Brain microvascular endothelial cell (primary cell): Measurements from ENCODE around the gene ADPRHL1.

Experiments used
- DNase-seq: peaks from one replicate; pipeline ENCODE4 v3.0.0-alpha.2; 2020
- H3K27ac ChIP-seq: fragments of 250-450 bp; sonication (Bioruptor Pico); 2 replicates; pipeline ENCODE4 v1.5.1; 2020; ENCODE audit warnings: mild to moderate bottlenecking, moderate library complexity
- H3K27me3 ChIP-seq: fragments of 250-450 bp; sonication (Bioruptor Pico); replicated peaks from 2 replicates; pipeline ENCODE4 v1.5.1; 2020; ENCODE audit warnings: mild to moderate bottlenecking
- H3K36me3 ChIP-seq: fragments of 250-450 bp; sonication (Bioruptor Pico); replicated peaks from 2 replicates; pipeline ENCODE4 v1.5.1; 2020; ENCODE audit warnings: mild to moderate bottlenecking
- H3K4me3 ChIP-seq: 2 replicates; pipeline ENCODE4 v1.5.1; 2011; ENCODE audit warnings: low read depth, mild to moderate bottlenecking, control low read depth, low read length, moderate library complexity
- in situ Hi-C: cut with HindIII; loops from 2 replicates; pipeline ENCODE4 v1.10.0; 2017; ENCODE audit warnings: low sequenced_read_pairs, low pct_ligation_motif_present
- TF ChIP-seq, protein P1 (sequence below): IDR thresholded peaks from 2 replicates; pipeline ENCODE4 v1.5.1; 2011; ENCODE audit warnings: low read depth, mild to moderate bottlenecking, moderate library complexity, low read length, control low read depth, inconsistent platforms; ENCODE audit errors: missing control alignments

The ADPRHL1 gene

DNA sequence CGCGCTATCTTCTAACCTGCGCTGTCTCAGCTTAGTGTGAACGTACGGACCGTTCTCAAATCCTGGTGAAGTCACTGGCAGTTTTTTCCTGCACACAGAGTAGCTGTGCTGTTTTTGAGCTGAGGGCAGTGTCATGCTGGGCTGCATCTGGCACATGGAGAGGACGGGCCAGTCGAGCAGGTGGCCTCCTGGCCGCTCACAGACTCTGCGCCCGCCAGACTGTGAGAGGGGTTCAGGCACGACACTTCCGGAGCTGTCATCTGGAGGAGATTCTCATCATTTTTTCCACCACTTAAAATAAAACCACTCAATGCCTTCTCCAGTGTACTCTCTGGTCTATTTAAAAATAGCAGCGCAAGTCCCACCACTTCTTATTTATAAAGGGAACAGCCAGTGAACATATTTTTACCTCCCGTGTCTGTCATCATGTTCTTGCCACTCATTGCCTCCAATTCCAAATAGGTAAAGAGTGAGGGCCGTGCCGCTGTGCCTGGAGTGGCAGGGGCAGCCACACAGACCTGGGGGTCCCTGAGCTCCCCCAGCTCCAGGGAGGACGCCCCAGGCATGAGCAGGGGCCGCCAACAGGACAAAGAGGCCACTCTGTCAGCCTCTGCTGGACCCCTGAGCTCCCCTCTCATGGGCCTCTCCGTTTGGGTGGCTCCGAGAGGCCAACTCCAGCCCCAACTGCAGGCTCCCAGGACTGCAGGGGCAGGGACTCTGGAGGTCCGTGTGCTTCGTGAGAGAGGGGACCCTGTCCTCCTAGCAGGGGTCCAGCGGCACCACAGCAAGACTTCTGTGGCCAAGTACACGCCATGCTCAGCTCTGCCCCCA lies 52.5 kb downstream of the ADPRHL1 start:
- DNase-seq: no peak
- in situ Hi-C loops: no loop called here
- no peak overlapping the region for H3K4me3 ChIP-seq
- no peaks in the 10 kb centered on the region for H3K27me3 ChIP-seq
- H3K27ac ChIP-seq: no peak overlapping the region
- TF ChIP-seq, protein P1, sequence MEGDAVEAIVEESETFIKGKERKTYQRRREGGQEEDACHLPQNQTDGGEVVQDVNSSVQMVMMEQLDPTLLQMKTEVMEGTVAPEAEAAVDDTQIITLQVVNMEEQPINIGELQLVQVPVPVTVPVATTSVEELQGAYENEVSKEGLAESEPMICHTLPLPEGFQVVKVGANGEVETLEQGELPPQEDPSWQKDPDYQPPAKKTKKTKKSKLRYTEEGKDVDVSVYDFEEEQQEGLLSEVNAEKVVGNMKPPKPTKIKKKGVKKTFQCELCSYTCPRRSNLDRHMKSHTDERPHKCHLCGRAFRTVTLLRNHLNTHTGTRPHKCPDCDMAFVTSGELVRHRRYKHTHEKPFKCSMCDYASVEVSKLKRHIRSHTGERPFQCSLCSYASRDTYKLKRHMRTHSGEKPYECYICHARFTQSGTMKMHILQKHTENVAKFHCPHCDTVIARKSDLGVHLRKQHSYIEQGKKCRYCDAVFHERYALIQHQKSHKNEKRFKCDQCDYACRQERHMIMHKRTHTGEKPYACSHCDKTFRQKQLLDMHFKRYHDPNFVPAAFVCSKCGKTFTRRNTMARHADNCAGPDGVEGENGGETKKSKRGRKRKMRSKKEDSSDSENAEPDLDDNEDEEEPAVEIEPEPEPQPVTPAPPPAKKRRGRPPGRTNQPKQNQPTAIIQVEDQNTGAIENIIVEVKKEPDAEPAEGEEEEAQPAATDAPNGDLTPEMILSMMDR: no peak
- H3K36me3 ChIP-seq: no peaks in the 10 kb centered on the region

DNA sequence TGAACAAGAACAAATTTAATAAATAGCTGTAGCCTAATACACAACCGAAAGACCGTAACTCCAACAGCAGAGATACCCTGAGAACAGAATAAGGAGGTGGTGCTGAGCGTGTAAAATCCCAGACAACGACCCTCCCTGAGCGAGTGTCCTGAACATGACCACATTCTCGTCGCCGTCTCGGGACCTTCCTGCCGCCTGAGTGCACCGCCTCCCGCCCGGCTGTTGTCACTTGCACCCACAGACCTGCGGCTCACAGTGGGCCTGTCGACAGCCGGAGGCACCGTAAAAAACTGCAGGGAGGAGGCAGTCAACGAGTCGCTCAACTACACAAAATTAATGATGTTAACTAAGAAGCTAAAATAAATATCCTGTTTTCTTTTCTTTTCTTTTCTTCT lies 53.5 kb downstream of the ADPRHL1 start:
- no peak for DNase-seq
- TF ChIP-seq, protein P1: no peak
- no peak overlapping the region for H3K4me3 ChIP-seq
- H3K36me3 ChIP-seq: no peaks in the 10 kb centered on the region
- no peaks in the 10 kb centered on the region for H3K27me3 ChIP-seq
- in situ Hi-C loops: no loop called here
- H3K27ac ChIP-seq: no peak overlapping the region

DNA sequence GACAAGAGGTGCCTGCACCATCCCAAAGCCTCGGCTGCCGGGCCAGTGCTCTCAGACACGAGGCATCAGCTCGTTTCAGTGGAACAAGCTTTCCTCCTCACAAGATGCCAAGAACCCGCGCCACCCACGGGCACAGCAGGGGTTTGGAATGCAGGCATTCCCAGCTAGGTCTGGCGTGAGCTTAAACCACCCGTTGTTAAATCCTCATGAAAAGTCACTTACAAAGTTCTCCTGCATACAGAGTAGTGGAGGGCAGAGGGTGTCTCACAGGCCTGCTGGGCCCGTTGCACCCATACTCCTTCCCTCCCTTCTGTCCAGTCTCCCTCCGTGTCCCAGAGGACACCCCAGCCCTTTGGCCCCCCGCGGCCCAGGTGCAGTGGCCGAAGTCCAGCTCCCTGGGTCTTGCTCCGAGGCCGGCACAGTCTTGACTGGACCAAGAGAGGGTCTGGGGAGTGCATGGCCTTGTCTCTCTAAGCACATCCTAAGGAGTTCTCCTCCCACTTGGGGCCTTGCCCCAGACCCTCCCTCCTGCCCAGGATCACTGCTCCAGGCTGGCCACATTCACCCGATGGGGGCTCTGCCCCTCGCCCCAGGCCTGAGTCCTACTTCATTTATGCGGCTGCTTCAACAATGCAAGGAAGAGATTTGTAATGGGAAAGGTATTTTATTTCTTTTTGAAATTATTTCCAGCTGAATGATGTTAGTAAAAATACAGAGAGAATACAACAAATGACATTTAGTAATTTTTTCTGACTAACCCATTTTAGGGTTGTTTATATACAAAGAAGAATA lies 54.1 kb downstream of the ADPRHL1 start:
- H3K27ac ChIP-seq: peak overlapping the region; percentile 15
- DNase-seq: peak; percentile 43
- in situ Hi-C loops: no loop called here
- H3K27me3 ChIP-seq: no peaks in the 10 kb centered on the region
- H3K36me3 ChIP-seq: no peaks in the 10 kb centered on the region
- TF ChIP-seq, protein P1: no peak
- H3K4me3 ChIP-seq: no peak overlapping the region

DNA sequence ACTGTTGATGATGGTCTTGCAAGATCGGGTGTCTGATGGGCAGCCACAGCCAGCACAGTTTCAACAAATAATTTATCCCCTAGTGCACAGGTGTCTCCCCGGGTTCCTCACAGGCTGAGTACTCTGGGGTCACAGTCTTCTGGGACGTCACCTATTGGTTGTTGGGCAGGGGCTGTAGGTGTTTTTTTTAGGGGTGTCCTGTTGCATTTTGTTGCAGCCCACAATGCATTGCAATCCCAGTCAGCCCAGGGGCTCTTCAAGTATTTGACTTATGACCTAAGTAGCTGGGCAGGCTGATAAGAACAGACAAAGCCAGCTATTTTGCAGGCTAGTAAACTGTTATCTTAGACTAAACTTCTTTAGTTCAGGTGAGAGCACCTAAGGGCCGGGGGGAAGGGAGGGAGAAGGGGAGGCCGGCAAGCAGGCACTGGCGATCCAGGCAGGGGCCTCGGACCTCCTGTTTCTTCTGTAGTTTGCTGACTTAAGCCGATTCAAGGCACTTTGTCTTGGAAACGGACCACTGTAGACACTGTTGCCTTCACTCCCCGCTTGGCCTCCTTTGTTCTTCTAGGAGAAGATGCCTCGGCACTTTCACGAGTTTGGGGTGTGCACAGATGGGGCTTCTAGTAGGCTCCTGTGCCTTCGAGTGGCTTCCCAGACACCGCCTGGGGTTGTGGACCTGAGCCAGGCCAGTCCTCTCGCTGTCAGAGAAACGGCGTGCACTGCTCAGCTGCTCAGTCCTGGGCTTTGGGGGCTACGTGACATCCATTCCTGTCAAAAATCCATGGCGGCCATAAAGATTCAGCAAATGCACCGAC lies 55.5 kb downstream of the ADPRHL1 start:
- Histone ChIP-seq H3K27me3 (no peaks in the 10 kb centered on the region), H3K27ac (no peak overlapping the region), H3K4me3 (no peak overlapping the region), H3K36me3 (no peaks in the 10 kb centered on the region)
- in situ Hi-C loops: no loop called here
- no peak for DNase-seq
- TF ChIP-seq, protein P1: no peak

DNA sequence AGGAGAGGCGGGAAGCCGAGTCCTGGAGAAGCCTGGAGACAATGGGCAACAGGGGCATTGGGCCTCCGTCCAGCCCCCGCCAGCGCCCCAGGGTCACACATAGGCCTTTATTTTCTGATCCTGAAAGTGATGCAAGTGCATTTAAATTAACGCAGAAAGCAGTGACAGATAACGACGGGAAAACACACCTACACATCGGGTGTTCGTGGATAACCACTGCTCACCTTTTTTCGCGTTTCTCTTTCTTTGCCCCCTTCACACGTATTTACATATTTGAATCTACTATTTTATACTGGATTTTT lies 59.0 kb downstream of the ADPRHL1 start:
- Histone ChIP-seq H3K27ac (no peak overlapping the region), H3K36me3 (no peaks in the 10 kb centered on the region), H3K4me3 (no peak overlapping the region), H3K27me3 (no peaks in the 10 kb centered on the region)
- TF ChIP-seq, protein P1: no peak
- in situ Hi-C loops: no loop called here
- no peak for DNase-seq
